GM19463 (cell line): ENCODE data around the gene PRDX2.

ENCODE experiments used
- ATAC-seq: cut with Tn5 transposase; IDR thresholded peaks from one replicate; pipeline ENCODE4 v1.9.1; 2021; ENCODE audit warnings: mild to moderate bottlenecking, moderate library complexity; ENCODE audit not compliant: unreplicated experiment

Gene PRDX2

DNA sequence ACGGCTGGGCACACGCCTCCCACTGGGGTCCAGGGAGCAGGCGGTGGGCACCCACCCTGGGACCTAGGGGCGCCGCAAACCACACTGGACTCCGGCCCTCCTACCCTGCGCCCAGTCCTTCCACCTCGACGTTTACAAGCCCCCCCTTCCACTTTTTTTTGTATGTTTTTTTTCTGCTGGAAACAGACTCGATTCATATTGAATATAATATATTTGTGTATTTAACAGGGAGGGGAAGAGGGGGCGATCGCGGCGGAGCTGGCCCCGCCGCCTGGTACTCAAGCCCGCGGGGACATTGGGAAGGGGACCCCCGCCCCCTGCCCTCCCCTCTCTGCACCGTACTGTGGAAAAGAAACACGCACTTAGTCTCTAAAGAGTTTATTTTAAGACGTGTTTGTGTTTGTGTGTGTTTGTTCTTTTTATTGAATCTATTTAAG, 8.7 kb downstream of the PRDX2 start:
- no peak for ATAC-seq

DNA sequence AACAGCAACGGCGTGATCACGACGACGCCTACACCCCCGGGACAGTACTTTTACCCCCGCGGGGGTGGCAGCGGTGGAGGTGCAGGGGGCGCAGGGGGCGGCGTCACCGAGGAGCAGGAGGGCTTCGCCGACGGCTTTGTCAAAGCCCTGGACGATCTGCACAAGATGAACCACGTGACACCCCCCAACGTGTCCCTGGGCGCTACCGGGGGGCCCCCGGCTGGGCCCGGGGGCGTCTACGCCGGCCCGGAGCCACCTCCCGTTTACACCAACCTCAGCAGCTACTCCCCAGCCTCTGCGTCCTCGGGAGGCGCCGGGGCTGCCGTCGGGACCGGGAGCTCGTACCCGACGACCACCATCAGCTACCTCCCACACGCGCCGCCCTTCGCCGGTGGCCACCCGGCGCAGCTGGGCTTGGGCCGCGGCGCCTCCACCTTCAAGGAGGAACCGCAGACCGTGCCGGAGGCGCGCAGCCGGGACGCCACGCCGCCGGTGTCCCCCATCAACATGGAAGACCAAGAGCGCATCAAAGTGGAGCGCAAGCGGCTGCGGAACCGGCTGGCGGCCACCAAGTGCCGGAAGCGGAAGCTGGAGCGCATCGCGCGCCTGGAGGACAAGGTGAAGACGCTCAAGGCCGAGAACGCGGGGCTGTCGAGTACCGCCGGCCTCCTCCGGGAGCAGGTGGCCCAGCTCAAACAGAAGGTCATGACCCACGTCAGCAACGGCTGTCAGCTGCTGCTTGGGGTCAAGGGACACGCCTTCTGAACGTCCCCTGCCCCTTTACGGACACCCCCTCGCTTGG, 9.3 kb downstream of the PRDX2 start:
- ATAC-seq, result no peak

DNA sequence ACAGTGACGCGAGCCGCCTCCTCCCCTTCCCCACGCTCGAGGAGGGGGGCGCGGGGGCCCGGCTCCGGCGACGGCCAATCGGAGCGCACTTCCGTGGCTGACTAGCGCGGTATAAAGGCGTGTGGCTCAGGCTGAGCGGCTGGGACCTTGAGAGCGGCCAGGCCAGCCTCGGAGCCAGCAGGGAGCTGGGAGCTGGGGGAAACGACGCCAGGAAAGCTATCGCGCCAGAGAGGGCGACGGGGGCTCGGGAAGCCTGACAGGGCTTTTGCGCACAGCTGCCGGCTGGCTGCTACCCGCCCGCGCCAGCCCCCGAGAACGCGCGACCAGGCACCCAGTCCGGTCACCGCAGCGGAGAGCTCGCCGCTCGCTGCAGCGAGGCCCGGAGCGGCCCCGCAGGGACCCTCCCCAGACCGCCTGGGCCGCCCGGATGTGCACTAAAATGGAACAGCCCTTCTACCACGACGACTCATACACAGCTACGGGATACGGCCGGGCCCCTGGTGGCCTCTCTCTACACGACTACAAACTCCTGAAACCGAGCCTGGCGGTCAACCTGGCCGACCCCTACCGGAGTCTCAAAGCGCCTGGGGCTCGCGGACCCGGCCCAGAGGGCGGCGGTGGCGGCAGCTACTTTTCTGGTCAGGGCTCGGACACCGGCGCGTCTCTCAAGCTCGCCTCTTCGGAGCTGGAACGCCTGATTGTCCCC, 10.1 kb downstream of the PRDX2 start, which contains the start of gene JUNB:
JUNB (plus strand) TSS at position 142 of the 706 bp plus-strand sequence; CDS start at position 428, 286 bp downstream.
- ATAC-seq, result peak; percentile 27

DNA sequence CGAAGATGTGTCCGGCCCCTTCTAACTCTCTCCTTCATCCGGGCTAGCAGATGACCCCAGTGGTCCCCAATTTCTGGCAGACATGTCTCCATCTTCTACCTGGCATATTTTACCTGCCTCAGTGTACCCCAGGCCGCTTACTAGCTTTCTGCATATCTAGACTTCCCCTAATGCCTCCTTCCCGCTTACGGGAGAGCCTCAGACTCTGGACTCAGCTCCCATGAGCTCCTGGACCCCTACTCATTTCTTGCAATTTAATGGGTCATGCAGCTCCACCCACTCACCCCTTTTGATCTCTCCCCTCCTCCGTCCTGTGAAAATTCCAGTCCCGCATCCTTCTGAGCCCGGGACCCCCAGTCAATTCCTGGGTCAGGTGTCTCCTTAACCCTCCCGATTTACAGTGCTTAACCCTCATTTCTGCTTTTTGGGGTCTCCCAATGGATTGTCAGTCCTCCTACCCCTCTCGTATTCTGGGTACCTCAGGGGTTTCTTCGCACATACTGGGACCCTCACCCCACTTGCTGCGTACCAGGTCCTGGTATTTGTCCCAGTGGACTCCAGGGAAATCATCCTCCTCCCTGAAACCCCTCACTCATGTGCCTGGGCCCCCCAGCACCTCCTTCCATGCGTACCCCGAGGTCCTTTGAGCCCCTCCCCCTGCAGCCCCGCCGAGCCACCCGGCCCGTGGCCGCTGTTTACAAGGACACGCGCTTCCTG, 10.8 kb downstream of the PRDX2 start:
- ATAC-seq, result no peak

DNA sequence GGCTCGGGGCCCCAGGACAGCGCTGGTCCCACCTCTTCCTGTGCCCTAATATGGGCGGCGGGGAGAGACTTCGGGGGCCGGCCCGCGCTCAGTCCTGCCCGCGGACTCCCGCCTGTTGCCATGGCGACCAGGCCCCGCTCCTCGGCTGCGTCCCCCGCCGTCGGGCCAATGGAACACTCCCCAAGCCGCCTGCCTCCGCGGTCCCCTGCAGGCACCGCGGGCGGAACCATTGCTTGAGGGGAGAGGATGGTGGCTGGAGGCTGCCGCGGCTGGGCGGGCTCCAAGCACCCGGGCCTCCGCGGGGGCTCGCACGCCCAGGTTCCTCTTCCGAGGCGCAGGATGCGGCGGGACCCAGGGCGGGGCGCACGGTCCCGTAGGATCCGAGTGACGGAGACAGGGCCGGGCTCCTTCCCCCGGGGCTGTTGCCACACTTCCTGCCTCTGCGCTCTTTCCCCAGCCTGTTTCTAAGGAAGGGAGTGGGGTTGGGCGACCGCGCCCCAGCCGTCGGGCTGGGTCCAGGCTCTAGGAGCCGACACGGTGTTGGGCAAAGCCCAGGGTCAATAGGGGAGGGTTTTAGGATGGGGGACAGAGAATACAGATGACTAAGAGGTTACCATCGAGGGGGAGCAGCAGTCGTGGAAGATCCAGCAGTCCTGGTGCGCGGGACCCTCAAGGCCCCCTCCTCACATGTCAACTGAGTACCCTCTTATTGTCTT, 11.5 kb downstream of the PRDX2 start:
- peak; percentile 44 for ATAC-seq

DNA sequence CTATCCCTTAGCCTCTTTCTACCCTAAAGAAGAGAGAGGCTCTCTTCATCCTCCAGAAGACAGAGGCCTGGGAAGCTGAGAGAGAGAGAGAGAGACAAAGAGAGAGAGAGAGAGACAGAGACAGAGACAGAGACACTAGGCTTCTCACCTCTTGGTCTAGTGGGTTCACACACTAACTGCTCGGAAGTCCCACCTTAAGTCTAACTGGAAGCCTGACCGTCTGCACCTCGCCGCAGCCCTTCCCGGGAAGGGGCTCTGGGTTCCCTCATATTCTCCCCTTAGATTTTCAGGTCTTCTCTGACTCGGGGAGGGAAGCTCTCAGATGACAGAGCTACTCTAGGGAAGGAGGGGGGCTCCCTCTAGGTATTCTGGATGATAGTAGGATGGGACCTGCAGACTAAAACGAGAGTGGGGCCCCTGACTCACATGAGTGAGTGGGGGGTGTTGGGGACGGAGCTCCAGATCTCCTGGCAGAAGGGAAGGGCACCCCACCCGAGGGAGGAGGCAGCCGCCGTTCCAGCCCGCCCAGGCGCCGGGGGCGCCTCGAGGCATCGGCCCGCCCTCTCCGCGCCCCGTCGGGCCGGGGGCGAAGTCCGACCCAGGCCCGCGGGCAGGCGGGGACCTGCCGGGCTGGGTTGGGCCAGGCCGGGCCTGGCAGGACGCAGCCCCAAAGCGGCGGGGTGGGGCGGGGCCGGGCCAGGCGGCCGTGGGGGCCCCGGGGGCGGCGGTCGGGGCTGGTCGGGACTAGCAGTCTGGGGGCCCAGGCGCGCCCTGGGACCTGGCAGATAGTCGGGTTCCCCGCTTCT, 12.3 kb downstream of the PRDX2 start:
- ATAC-seq, result no peak

DNA sequence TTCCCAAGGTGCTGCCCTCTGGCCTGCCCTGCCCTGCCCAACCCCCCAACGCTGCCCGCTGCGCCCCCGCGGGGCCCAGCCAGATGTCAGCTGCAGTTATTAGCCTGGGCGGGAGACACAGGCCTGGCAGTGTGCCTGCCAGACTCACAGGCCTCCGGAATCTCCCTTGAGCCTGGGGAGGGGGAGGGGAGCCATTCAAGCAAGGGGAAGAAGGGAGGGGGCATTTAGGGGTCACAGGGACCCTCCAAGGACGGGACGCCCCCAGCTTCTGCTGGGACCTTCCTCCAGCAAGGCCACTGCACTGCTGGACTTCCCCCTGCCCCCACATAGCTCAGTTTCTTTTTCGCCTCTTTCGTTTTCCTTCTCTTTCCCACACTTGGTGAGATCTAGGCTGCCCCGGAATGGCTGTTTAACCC, 12.9 kb downstream of the PRDX2 start:
- no peak for ATAC-seq

DNA sequence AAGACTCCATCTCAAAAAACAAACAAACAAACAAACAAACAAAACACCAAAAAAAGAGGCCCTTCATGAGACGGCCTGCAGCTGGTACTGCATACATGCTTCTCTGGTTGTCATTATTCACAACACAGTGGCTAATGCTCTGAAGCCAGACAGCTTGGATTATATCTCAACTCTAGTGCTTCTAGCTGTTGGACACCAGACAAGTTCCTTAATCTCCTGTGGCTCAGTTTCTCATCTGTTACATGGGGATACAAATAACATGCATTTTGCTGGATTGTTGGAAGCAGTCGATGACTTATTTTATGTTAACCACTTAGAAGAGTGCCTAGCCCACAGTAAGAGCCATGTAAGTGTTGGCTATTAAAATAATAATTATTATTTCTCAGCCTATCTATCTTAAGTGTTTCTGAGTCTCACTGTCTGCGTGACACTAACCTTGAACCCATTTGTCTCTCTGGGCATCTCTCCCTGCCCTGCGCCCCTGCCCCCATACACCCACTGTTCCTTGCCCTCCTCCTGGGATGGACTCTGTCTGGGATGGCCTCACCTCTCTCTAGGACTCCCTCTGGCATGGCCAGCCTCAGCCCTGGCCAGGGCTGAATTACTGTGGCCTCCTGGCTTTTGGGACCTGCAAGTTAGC, 13.4 kb downstream of the PRDX2 start:
- no peak for ATAC-seq

DNA sequence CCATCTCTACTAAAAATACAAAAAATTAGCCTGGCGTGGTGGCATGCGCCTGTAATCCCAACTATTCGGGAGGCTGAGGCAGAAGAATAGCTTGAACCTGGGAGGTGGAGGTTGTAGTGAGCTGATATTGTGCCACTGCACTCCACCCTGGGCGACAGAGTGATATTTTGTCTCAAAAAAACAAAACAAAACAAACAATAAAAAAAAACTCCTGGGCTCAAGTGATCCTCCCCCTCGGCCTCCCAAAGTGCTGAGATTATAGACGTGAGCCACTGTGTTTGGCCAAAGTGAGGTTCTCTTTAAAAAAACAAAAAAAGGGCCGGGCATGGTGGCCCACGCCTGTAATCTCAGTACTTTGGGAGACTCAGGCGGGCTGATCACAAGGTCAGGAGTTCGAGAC, 14.1 kb downstream of the PRDX2 start:
- ATAC-seq, result no peak

DNA sequence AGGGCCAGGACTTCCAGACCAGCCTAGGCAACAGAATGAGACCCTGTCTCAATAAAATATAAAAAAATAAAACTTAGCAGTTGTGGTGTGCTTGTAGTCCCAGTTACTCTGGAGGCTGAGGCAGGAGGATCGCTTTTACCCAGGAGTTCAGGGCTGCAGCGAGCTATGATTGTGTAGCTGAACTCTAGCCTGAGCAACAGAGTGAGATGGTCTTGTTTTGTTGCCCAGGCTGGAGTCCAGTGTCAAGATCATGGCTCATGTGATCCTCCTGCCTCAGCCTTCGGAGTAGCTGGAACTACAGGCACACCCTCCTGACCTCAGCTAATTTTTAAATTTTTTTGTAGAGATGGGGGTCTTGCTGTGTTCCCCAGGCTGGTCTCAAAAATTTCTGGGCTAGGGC, 14.6 kb downstream of the PRDX2 start:
- no peak for ATAC-seq

DNA sequence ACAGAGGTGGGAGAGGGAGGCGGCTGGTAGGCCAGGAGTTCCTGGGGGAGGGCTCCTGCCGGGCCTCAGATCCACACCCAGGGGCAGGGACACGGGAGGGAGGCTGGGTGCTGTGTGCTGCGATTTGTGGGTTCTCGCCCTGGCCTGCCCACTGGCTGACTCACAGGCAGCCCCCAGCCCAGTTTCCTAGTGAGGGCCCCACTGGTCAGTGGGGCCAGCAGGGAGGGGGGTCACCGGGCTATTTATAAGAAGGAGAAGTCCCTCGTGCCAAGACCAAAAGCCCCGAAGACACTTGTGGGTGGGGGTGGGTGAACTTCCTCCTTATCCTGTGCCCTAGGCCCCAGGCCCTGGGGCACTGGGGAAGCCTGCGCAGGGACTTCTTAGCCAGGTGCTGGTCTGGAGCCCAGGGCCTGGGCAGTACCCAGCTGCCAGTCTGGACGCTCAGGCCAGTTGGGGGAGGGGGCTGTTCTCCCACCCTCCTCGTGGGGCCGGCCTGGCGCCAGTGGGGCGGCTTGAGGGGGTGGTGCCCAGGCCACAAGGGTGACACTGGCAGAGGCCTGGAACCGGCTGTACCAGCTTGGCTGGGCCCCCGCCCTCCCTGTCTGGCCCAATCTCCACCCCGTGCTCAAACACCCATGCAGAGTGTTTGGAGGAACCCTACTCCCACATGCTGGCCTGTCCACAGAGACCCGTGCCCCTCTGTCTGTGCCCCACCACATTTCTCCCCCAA, 15.3 kb downstream of the PRDX2 start:
- ATAC-seq, result no peak

DNA sequence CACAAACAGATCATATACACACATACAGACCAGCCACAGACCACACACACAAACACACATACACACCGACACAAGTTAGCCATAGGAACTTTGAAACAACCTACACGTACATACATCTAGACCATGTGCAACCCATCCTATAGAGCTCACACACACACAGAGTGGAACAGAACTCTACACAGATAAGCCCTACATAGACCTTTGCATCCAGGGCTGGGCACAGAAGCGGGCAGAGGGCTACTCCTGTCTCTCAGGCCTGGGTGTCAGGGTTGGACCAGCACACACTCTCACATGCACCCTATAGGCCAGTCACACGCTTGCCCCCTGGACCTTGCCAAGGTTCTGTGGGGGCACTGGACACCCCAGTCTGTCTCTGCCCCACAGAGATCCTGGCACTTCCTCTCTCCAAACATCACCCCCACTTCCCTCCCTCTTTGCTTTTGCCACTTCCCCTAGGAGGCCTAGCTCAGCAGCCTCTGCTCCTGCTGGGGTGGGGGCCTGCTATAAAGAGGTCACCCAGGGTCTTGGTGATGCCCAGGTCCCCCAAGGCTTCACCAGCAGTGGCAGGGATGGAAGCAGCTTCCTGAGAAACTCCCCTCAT, 16.1 kb downstream of the PRDX2 start:
- no peak for ATAC-seq

DNA sequence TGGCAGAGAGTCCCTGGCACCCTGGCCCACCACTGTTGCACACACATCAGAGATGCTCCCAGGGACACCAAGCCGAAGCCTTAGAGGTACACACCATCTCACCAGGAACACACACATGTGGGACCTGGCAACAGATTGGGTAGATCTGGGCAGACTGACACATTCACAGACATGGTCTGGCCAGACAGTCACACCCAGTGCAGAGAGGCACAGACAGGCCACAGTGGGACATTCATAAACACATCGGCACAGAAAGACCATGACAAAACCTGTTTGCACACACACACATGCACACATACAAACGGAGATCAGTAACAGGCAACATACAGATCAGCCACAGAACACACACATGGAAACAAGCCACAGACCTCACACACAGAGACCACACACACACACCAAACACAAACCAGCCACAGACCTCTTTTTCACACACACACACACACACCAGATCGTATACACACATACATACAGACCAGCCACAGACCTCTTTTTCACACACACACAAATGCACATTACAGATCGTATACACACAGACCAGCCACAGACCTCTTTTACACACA, 16.6 kb downstream of the PRDX2 start:
- no peak for ATAC-seq

DNA sequence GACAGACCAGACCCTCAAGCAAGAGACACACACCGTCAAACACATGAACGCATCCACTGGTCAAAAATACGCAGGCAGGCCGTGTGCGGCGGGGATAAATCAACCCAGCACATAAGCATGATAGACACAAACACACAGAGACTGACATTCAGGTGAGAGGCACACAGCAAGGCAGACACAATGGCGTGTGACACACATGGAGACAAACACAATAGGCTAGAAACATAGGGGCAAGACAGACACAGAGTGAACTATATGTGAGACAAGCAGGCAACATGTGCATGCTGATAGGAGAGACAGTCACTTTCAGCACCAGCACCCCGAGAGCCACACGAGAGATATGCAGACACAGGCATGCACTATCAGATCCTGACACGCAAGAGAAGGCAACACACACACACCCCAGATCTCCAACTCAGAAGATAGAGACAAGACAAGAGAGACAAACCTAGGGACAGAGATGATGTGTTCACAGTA, 17.2 kb downstream of the PRDX2 start:
- no peak for ATAC-seq

DNA sequence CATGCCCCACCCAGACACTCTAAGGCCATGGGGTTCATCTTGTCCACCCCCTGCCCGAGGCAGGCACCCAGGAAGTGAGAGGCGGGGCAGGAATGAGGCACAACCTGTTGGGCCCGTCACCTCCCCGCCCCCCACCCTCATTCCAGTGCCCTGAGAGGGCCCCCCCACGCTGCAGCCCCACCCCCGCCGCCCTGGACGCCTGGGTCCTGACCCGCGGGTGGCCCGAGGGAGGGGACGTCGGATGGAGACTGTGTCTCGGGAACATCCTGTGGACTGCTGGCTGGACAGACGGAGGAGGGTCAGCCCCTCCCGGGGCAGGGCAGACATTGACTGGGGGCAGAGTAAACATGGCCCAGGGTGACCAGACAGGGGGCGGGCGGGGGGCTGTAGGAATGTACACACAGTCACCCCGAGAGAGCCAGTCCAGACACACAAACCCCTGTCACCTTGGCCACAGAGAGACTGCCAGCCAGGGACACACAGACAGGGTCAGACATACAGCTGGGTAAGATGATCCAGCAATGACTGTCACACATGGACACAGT, 17.7 kb downstream of the PRDX2 start:
- ATAC-seq, result no peak

DNA sequence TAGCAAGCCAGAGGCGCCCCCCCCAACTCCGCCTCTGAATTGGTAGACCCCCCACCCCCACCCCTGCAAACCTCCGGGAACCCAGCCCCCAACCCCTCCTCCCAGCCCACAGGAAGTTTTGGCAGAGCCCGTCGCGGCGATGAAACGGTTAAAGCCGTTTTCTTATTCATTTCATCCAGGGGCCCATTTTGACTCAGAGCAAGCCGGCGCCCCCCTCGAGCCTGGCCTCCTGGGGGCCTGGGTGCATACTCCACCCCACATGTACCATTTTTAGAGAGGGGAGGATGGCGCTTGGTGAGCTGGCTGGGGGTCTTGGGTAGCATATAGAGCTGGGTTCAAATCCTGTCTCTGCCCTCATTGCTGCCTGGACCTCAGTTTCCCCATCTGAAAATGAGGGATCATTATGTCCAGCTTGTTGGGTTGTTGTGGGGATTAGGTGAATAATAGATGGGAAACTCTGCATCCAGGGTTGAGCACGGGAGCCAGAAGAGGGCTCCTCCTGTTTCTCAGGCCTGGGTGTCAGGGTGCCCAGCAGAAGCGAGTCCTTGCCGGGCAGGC, 18.2 kb downstream of the PRDX2 start:
- no peak for ATAC-seq
